ENCODE measurements around the gene PDE9A.

Gene PDE9A

GRCh38 chr21:42779431-42779861 lies 126.0 kb downstream of the PDE9A start:
- TF ChIP-seq FOXP2 (optimal IDR thresholded peaks at IDR 0.05; ENCODE audit: borderline replicate concordance, extremely low read depth, extremely low read length, insufficient read depth) (no peak), REST (IDR thresholded peaks at IDR 0.05; ENCODE audit: insufficient read depth in 1 of 2, low read depth in 2 of 2, low read length in 2 of 2) (no peak), POLR2AphosphoS5 (IDR thresholded peaks at IDR 0.05; ENCODE audit: low read depth, low read length) (no peak), SIN3A (IDR thresholded peaks at IDR 0.05; ENCODE audit: borderline replicate concordance, insufficient read depth, low read length) (no peak), TAF1 (IDR thresholded peaks at IDR 0.05; ENCODE audit: borderline replicate concordance, insufficient read depth, low read length) (no peak)

GRCh38 chr21:42780617-42781016 lies 127.2 kb downstream of the PDE9A start:
- TF ChIP-seq POLR2AphosphoS5 (IDR thresholded peaks at IDR 0.05; ENCODE audit: low read depth, low read length) (no peak), REST (IDR thresholded peaks at IDR 0.05; ENCODE audit: insufficient read depth in 1 of 2, low read depth in 2 of 2, low read length in 2 of 2) (no peak), SIN3A (IDR thresholded peaks at IDR 0.05; ENCODE audit: borderline replicate concordance, insufficient read depth, low read length) (no peak), FOXP2 (optimal IDR thresholded peaks at IDR 0.05; ENCODE audit: borderline replicate concordance, extremely low read depth, extremely low read length, insufficient read depth) (no peak), TAF1 (IDR thresholded peaks at IDR 0.05; ENCODE audit: borderline replicate concordance, insufficient read depth, low read length) (no peak)

GRCh38 chr21:42781150-42781970 lies 127.9 kb downstream of the PDE9A start:
- TF ChIP-seq REST (IDR thresholded peaks at IDR 0.05; ENCODE audit: insufficient read depth in 1 of 2, low read depth in 2 of 2, low read length in 2 of 2) = no peak
- TF ChIP-seq FOXP2 (optimal IDR thresholded peaks at IDR 0.05; ENCODE audit: borderline replicate concordance, extremely low read depth, extremely low read length, insufficient read depth) = no peak
- TF ChIP-seq SIN3A (IDR thresholded peaks at IDR 0.05; ENCODE audit: borderline replicate concordance, insufficient read depth, low read length) = no peak

DNA sequence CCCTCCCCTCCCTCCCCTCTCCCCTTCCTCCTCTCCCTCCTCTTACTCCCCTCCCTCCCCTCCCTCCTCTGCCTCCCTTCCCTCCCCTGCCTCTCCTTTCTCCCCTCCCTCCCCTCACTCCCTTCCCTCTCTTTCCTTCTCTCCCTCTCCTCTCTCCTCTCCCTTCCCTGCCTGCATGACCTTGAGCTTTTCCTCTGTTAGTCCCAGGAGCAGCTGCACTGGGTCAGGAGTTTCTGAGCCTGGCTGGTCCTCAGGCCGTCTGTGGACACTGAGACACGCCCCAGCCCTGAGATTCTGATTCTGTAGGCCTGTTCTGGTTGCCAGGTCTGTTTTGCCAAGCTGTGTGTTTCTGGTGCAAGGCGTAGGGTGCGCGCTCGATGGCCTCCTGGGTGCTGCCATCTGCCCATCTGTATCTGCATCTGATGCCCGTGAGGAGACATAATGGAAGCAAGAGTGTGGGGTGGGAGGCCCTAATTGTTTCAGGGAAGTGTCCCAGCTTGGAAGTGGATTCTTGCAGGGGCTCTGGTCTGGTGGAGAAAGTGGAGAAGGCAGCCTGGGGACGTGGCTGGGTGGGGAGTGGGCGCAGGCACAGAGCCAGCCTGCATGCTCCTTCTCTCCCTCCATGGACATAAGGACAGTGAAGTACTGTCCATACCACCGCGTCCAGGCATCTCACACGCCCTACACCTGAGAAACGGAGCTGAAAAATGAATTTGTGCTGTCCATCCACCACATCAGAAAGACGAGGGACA lies 128.7 kb downstream of the PDE9A start:
- no peak for TF ChIP-seq FOXP2 (optimal IDR thresholded peaks at IDR 0.05; ENCODE audit: borderline replicate concordance, extremely low read depth, extremely low read length, insufficient read depth)
- TF ChIP-seq REST (IDR thresholded peaks at IDR 0.05; ENCODE audit: insufficient read depth in 1 of 2, low read depth in 2 of 2, low read length in 2 of 2) = no peak
- no peak for TF ChIP-seq TAF1 (IDR thresholded peaks at IDR 0.05; ENCODE audit: borderline replicate concordance, insufficient read depth, low read length)
- no peak for TF ChIP-seq POLR2AphosphoS5 (IDR thresholded peaks at IDR 0.05; ENCODE audit: low read depth, low read length)
- TF ChIP-seq SIN3A (IDR thresholded peaks at IDR 0.05; ENCODE audit: borderline replicate concordance, insufficient read depth, low read length) = no peak
